ENCODE measurements around the gene XYLB.

GRCh38 chr3:38359038-38359437 is 12.5 kb downstream of the XYLB start:
- TF ChIP-seq CEBPB (IDR thresholded peaks at IDR 0.05), result no peak
- TF ChIP-seq EGR1 (IDR thresholded peaks at IDR 0.05), result no peak
- TF ChIP-seq TEAD4 (IDR thresholded peaks at IDR 0.05), result no peak
- TF ChIP-seq MAX (IDR thresholded peaks at IDR 0.05), result no peak
- no peak for TF ChIP-seq RAD21 (IDR thresholded peaks at IDR 0.05; ENCODE audit: low read depth)
- no peak for TF ChIP-seq EP300 (IDR thresholded peaks at IDR 0.05; ENCODE audit: borderline replicate concordance)
- no peak for TF ChIP-seq YY1 (IDR thresholded peaks at IDR 0.05; ENCODE audit: low read depth)
- no peak for TF ChIP-seq REST (IDR thresholded peaks at IDR 0.05; ENCODE audit: low read depth)
- TF ChIP-seq TAF1 (IDR thresholded peaks at IDR 0.05; ENCODE audit: low read depth), result no peak
- TF ChIP-seq TCF12 (IDR thresholded peaks at IDR 0.05; ENCODE audit: low read depth), result no peak

All from Ishikawa (cell line).